Keratinocyte (primary cell): ENCODE measurements around the gene DSCAM. TPM values are rescaled to one million over a fixed set of nuclear protein-coding genes. Genes with fewer than 3 reads are reported as not detected.
"Not testable (repeated sequence)": the region's sequence is repeated elsewhere in the genome, so short reads cannot be mapped to it uniquely, and the experiment has no call there.

ENCODE experiments used
- DNase-seq: peaks from one replicate; pipeline ENCODE4 v3.0.0-alpha.2; 2011; ENCODE audit warnings: low read depth, missing footprints, low spot score
- FAIRE-seq: peaks from 2 replicates; lab custom pipeline; 2011; peaks lifted over from hg19 to GRCh38; lab: Jason Lieb, UNC
- H2AFZ ChIP-seq: 2 replicates; pipeline ENCODE4 v1.6.0; 2012; ENCODE audit warnings: low read length, control low read depth, inconsistent platforms; ENCODE audit not compliant: control insufficient read depth
- H3K27ac ChIP-seq: 2 replicates; pipeline ENCODE4 v1.5.1; 2011; ENCODE audit warnings: low read length; ENCODE audit not compliant: control insufficient read depth, insufficient read depth
- H3K27me3 ChIP-seq: 3 replicates; pipeline ENCODE4 v1.6.0; 2011; ENCODE audit warnings: low read length; ENCODE audit not compliant: control insufficient read depth, insufficient read depth; ENCODE audit errors: extremely low read depth
- H3K36me3 ChIP-seq, 2 experiments: 2 replicates in 1 of 2; 3 replicates in 1 of 2; pipeline ENCODE4 v1.5.1; 2011; ENCODE audit warnings: low read length in 2 of 2, mild to moderate bottlenecking in 1 of 2; ENCODE audit not compliant: control insufficient read depth in 2 of 2, insufficient read depth in 2 of 2; ENCODE audit errors: extremely low read depth in 1 of 2
- H3K4me1 ChIP-seq: 3 replicates; pipeline ENCODE4 v1.5.1; 2011; ENCODE audit warnings: low read length; ENCODE audit not compliant: control insufficient read depth, insufficient read depth; ENCODE audit errors: extremely low read depth
- H3K4me2 ChIP-seq: 3 replicates; pipeline ENCODE4 v1.6.0; 2011; ENCODE audit warnings: low read depth, low read length; ENCODE audit not compliant: control insufficient read depth, insufficient read depth; ENCODE audit errors: extremely low read depth
- H3K4me3 ChIP-seq, 3 experiments: fragments of 200-600 bp in 1 of 3; sonication (generic) in 1 of 3; 2 replicates in 2 of 3; 3 replicates in 1 of 3; pipeline ENCODE4 v1.5.1; 2011 to 2016; ENCODE audit warnings: low read length in 3 of 3, mild to moderate bottlenecking in 3 of 3, control low read depth in 2 of 3, inconsistent platforms in 1 of 3, low read depth in 1 of 3, mixed read lengths in 1 of 3, mixed run types in 1 of 3, moderate library complexity in 1 of 3; ENCODE audit not compliant: control insufficient read depth in 2 of 3, insufficient read depth in 2 of 3; ENCODE audit errors: extremely low read depth in 1 of 3
- H3K79me2 ChIP-seq: 2 replicates; pipeline ENCODE4 v1.6.0; 2012; ENCODE audit warnings: low read length; ENCODE audit not compliant: control insufficient read depth, insufficient read depth
- H3K9ac ChIP-seq: 3 replicates; pipeline ENCODE4 v1.6.0; 2011; ENCODE audit warnings: low read length; ENCODE audit not compliant: control insufficient read depth, insufficient read depth; ENCODE audit errors: extremely low read depth
- H3K9me1 ChIP-seq: 3 replicates; pipeline ENCODE4 v1.6.0; 2011; ENCODE audit warnings: low read length; ENCODE audit not compliant: control insufficient read depth, insufficient read depth; ENCODE audit errors: extremely low read depth
- H3K9me3 ChIP-seq: 2 replicates; pipeline ENCODE4 v1.5.1; 2012; ENCODE audit warnings: low read depth, low read length; ENCODE audit not compliant: control insufficient read depth
- H4K20me1 ChIP-seq: 3 replicates; pipeline ENCODE4 v1.6.0; 2011; ENCODE audit warnings: low read length; ENCODE audit not compliant: control insufficient read depth, insufficient read depth; ENCODE audit errors: extremely low read depth
- CTCF ChIP-seq, 3 experiments: IDR thresholded peaks in 1 of 3; conservative IDR thresholded peaks in 1 of 3; optimal IDR thresholded peaks in 1 of 3; 2 replicates in 2 of 3; 3 replicates in 1 of 3; pipeline versions ENCODE3 to v1.5.1; 2011; ENCODE audit warnings: low read length in 3 of 3, mild to moderate bottlenecking in 3 of 3, moderate library complexity in 2 of 3, control low read depth in 1 of 3, inconsistent platforms in 1 of 3; ENCODE audit not compliant: insufficient read depth in 2 of 3; ENCODE audit errors: extremely low read depth in 1 of 3
- EZH2 ChIP-seq: IDR thresholded peaks from one replicate; pipeline ENCODE4 v1.6.1; 2012; ENCODE audit warnings: inconsistent platforms, mild to moderate bottlenecking, low read length, moderate library complexity
- dilution Hi-C: fragments of 300-500 bp; cut with MboI; formaldehyde crosslinking; loops from one replicate; pipeline ENCODE4 v1.7.0; 2020; ENCODE audit warnings: low sequenced_read_pairs; ENCODE audit not compliant: extremely low pct_ligation_motif_present
- polyA plus RNA-seq, 5 experiments: library from polyadenylated mRNA; depleted of rRNA in 3 of 5; stranded (reverse) in 3 of 5; stranded (forward) in 1 of 5; unstranded in 1 of 5; fragments of >200 nt; gene quantifications; 1 replicate in 1 of 5; 2 replicates in 3 of 5; 3 replicates in 1 of 5; pipeline versions ENCODE4 v1.2.1 to v1.2.3, GENCODE V29; 2011 to 2012; ENCODE audit warnings: missing spikeins in 2 of 5, low read depth in 1 of 5, low replicate concordance in 1 of 5

DSCAM gene
- polyA plus RNA-seq, 1 donor (not counting 4 experiments of a cell fraction or from before 2014, with no cell fraction given), result 2.1 TPM

- H3K4me1 ChIP-seq, result no peaks in the 10 kb centered on the region
- H3K79me2 ChIP-seq, result no peaks in the 10 kb centered on the region
- H3K36me3 ChIP-seq, result no peaks in the 10 kb centered on the region
- no peaks in the 10 kb centered on the region for H4K20me1 ChIP-seq
- no peak for DNase-seq
- no peak overlapping the region for H3K4me3 ChIP-seq
- no peaks in the 10 kb centered on the region for H3K9me3 ChIP-seq
- H3K9ac ChIP-seq, result no peak overlapping the region
- no peak overlapping the region for H3K4me2 ChIP-seq
- no peaks in the 10 kb centered on the region for H3K27me3 ChIP-seq
- TF ChIP-seq CTCF (optimal IDR thresholded peaks at IDR 0.05 in 1 of 3, IDR thresholded peaks at IDR 0.05 in 1 of 3, conservative IDR thresholded peaks at IDR 0.05 in 1 of 3; ENCODE audit: extremely low read depth in 1 of 3, insufficient read depth in 2 of 3, low read length in 3 of 3) (no peak), EZH2 (no peak)
- H2AFZ ChIP-seq, result no peak overlapping the region
- dilution Hi-C loops, result no loop called here
- H3K9me1 ChIP-seq, result no peaks in the 10 kb centered on the region
- H3K27ac ChIP-seq, result no peak overlapping the region
- FAIRE-seq, result no peak
Observed at GRCh38 chr21:40447016-40447415, 399.9 kb downstream of the DSCAM start.

GRCh38 chr21:40445349-40445921 is 401.5 kb downstream of the DSCAM start:
- DNase-seq, result no peak
- FAIRE-seq, result no peak
- Histone ChIP-seq H3K9me1 (no peaks in the 10 kb centered on the region), H3K9ac (no peak overlapping the region), H3K4me2 (no peak overlapping the region), H3K79me2 (no peaks in the 10 kb centered on the region), H3K27ac (no peak overlapping the region), H3K9me3 (no peaks in the 10 kb centered on the region), H3K4me1 (no peaks in the 10 kb centered on the region), H3K36me3 (no peaks in the 10 kb centered on the region), H3K27me3 (no peaks in the 10 kb centered on the region), H4K20me1 (no peaks in the 10 kb centered on the region), H2AFZ (no peak overlapping the region), H3K4me3 (no peak overlapping the region)
- TF ChIP-seq EZH2 (no peak), CTCF (optimal IDR thresholded peaks at IDR 0.05 in 1 of 3, IDR thresholded peaks at IDR 0.05 in 1 of 3, conservative IDR thresholded peaks at IDR 0.05 in 1 of 3; ENCODE audit: extremely low read depth in 1 of 3, insufficient read depth in 2 of 3, low read length in 3 of 3) (no peak)
- dilution Hi-C loops, result no loop called here

- H2AFZ ChIP-seq, H3K9me1 ChIP-seq, FAIRE-seq, H3K79me2 ChIP-seq, H3K9ac ChIP-seq, H3K9me3 ChIP-seq, H3K27ac ChIP-seq, H3K4me2 ChIP-seq, H3K4me1 ChIP-seq, H3K36me3 ChIP-seq, DNase-seq, H4K20me1 ChIP-seq, H3K4me3 ChIP-seq, dilution Hi-C loops, H3K27me3 ChIP-seq: not testable (repeated sequence)
Observed at GRCh38 chr21:40439581-40439980, 407.4 kb downstream of the DSCAM start.
